Loucy (cell line): ENCODE results near the gene ATP8A2.

Source experiments
- H2AFZ ChIP-seq: fragments of 200-600 bp; sonication (generic); 2 replicates; pipeline ENCODE4 v1.6.0; 2016; ENCODE audit warnings: antibody characterized with exemption, mild to moderate bottlenecking, low read length, moderate library complexity
- H3F3A ChIP-seq: fragments of 200-600 bp; 2 replicates; pipeline ENCODE4 v1.6.0; 2016; ENCODE audit warnings: antibody characterized with exemption, low read depth, mild to moderate bottlenecking
- H3K27me3 ChIP-seq: fragments of 200-600 bp; sonication (generic); 2 replicates; pipeline ENCODE4 v1.6.1; 2014; ENCODE audit warnings: low read length, mild to moderate bottlenecking; ENCODE audit not compliant: insufficient read depth, poor library complexity, severe bottlenecking
- H3K36me3 ChIP-seq: fragments of 200-600 bp; sonication (generic); 2 replicates; pipeline ENCODE4 v1.6.1; 2016; ENCODE audit warnings: low read length; ENCODE audit not compliant: insufficient read depth
- H3K4me1 ChIP-seq: fragments of 200-600 bp; sonication (generic); 2 replicates; pipeline ENCODE4 v1.5.1; 2014; ENCODE audit warnings: low read length, mild to moderate bottlenecking; ENCODE audit not compliant: insufficient read depth, poor library complexity, severe bottlenecking
- H3K4me2 ChIP-seq: fragments of 200-600 bp; sonication (generic); 2 replicates; pipeline ENCODE4 v1.6.0; 2014; ENCODE audit warnings: antibody characterized with exemption, low read length, low read depth, mild to moderate bottlenecking; ENCODE audit not compliant: poor library complexity, severe bottlenecking
- H3K4me3 ChIP-seq: fragments of 200-600 bp; sonication (generic); 2 replicates; pipeline ENCODE4 v1.5.1; 2014; ENCODE audit warnings: low read length, mild to moderate bottlenecking, mixed read lengths; ENCODE audit not compliant: poor library complexity, severe bottlenecking
- H3K79me2 ChIP-seq: fragments of 200-600 bp; sonication (generic); 2 replicates; pipeline ENCODE4 v1.6.1; 2014; ENCODE audit warnings: low read length; ENCODE audit not compliant: insufficient read depth
- H3K9ac ChIP-seq: fragments of 200-600 bp; sonication (generic); 2 replicates; pipeline ENCODE4 v1.6.0; 2014; ENCODE audit warnings: mild to moderate bottlenecking, low read depth, low read length, moderate library complexity; ENCODE audit not compliant: poor library complexity, severe bottlenecking
- H3K9me2 ChIP-seq: fragments of 200-600 bp; sonication (generic); replicated peaks from 2 replicates; pipeline ENCODE4 v1.6.1; 2016; ENCODE audit warnings: low read depth, low read length, mixed read lengths
- H3K9me3 ChIP-seq: fragments of 200-600 bp; sonication (generic); 2 replicates; pipeline ENCODE4 v1.6.1; 2014; ENCODE audit warnings: mild to moderate bottlenecking, antibody characterized with exemption, low read length, low read depth; ENCODE audit not compliant: insufficient read depth
- H4K20me1 ChIP-seq: fragments of 200-600 bp; sonication (generic); 2 replicates; pipeline ENCODE4 v1.6.0; 2014; ENCODE audit warnings: antibody characterized with exemption, low read length, mild to moderate bottlenecking; ENCODE audit not compliant: insufficient read depth, poor library complexity, severe bottlenecking
- EZH2phosphoT487 ChIP-seq: fragments of 200-600 bp; IDR thresholded peaks from 2 replicates; pipeline ENCODE4 v1.6.1; 2018; ENCODE audit warnings: antibody characterized with exemption, mild to moderate bottlenecking, moderate library complexity, borderline replicate concordance
- TF ChIP-seq, protein P1 (sequence below): fragments of 200-600 bp; sonication (generic); conservative IDR thresholded peaks from 2 replicates; pipeline ENCODE4 v1.5.1; 2014; ENCODE audit warnings: mild to moderate bottlenecking, antibody characterized with exemption, low read length

ATP8A2 gene

GRCh38 chr13:25890671-25891212 is 519.0 kb downstream of the ATP8A2 start:
- no peaks in the 10 kb centered on the region for H3K36me3 ChIP-seq
- peak overlapping the region; percentile 8 for H3K9ac ChIP-seq
- H4K20me1 ChIP-seq = no peaks in the 10 kb centered on the region
- H3K4me2 ChIP-seq = peak overlapping the region; percentile 2
- no peaks in the 10 kb centered on the region for H3K9me2 ChIP-seq
- H3K79me2 ChIP-seq = no peaks in the 10 kb centered on the region
- TF ChIP-seq, protein P1, sequence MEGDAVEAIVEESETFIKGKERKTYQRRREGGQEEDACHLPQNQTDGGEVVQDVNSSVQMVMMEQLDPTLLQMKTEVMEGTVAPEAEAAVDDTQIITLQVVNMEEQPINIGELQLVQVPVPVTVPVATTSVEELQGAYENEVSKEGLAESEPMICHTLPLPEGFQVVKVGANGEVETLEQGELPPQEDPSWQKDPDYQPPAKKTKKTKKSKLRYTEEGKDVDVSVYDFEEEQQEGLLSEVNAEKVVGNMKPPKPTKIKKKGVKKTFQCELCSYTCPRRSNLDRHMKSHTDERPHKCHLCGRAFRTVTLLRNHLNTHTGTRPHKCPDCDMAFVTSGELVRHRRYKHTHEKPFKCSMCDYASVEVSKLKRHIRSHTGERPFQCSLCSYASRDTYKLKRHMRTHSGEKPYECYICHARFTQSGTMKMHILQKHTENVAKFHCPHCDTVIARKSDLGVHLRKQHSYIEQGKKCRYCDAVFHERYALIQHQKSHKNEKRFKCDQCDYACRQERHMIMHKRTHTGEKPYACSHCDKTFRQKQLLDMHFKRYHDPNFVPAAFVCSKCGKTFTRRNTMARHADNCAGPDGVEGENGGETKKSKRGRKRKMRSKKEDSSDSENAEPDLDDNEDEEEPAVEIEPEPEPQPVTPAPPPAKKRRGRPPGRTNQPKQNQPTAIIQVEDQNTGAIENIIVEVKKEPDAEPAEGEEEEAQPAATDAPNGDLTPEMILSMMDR = no peak
- TF ChIP-seq EZH2phosphoT487 = no peak
- H3K4me1 ChIP-seq = peaks cover 24% of the 10 kb centered on the region
- no peaks in the 10 kb centered on the region for H3K27me3 ChIP-seq
- H2AFZ ChIP-seq = peak overlapping the region; percentile 69
- no peak overlapping the region for H3K4me3 ChIP-seq
- H3F3A ChIP-seq = no peaks in the 10 kb centered on the region
- H3K9me3 ChIP-seq = no peaks in the 10 kb centered on the region

DNA sequence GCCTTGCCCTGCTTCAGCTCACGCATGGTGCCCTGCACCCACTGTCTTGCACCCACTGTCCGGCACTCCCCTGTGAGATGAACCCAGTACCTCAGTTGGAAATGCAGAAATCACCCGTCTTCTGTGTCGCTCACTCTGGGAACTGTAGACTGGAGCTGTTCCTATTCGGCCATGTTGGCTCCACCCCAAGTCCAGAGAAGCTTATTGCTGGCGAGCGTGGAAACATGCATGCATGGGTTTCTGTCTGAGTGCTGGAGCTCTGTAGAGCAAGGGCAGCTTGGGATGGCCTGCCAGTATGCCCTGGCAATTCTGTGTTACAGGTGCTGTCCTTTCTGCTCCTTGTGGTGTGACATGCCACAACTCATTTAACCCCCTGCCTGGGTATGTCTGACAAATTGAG is 527.2 kb downstream of the ATP8A2 start:
- Histone ChIP-seq H3K9ac (no peak overlapping the region), H3K27me3 (no peaks in the 10 kb centered on the region), H3K4me2 (peak overlapping the region; percentile 49), H2AFZ (no peak overlapping the region), H3K9me3 (peaks cover 11% of the 10 kb centered on the region; the same call in 1 of the 2 replicates), H4K20me1 (no peaks in the 10 kb centered on the region), H3K9me2 (no peaks in the 10 kb centered on the region), H3K36me3 (no peaks in the 10 kb centered on the region), H3K4me1 (peaks cover 52% of the 10 kb centered on the region), H3K4me3 (peak overlapping the region; percentile 26), H3F3A (no peaks in the 10 kb centered on the region), H3K79me2 (no peaks in the 10 kb centered on the region)
- no peak for TF ChIP-seq EZH2phosphoT487
- TF ChIP-seq, protein P1 = no peak

- TF ChIP-seq, protein P1 = no peak
- TF ChIP-seq EZH2phosphoT487 = no peak
- peak overlapping the region; percentile 30 for H3K9ac ChIP-seq
- peaks cover 56% of the 10 kb centered on the region for H3K4me1 ChIP-seq
- no peaks in the 10 kb centered on the region for H3F3A ChIP-seq
- no peaks in the 10 kb centered on the region for H4K20me1 ChIP-seq
- H3K36me3 ChIP-seq = no peaks in the 10 kb centered on the region
- no peaks in the 10 kb centered on the region for H3K27me3 ChIP-seq
- H3K4me2 ChIP-seq = peak overlapping the region; percentile 49
- peaks cover 11% of the 10 kb centered on the region; the same call in 1 of the 2 replicates for H3K9me3 ChIP-seq
- H2AFZ ChIP-seq = no peak overlapping the region
- no peaks in the 10 kb centered on the region for H3K79me2 ChIP-seq
- no peaks in the 10 kb centered on the region for H3K9me2 ChIP-seq
- peak overlapping the region; percentile 26 for H3K4me3 ChIP-seq
Observed at GRCh38 chr13:25899464-25899863, 527.7 kb downstream of the ATP8A2 start.
